HG02798 (cell line): ENCODE results near the gene IL9.

Source experiments
- ATAC-seq: cut with Tn5 transposase; IDR thresholded peaks from one replicate; pipeline ENCODE4 v1.9.1; 2021; ENCODE audit warnings: mild to moderate bottlenecking; ENCODE audit not compliant: unreplicated experiment, poor library complexity

The IL9 gene

DNA sequence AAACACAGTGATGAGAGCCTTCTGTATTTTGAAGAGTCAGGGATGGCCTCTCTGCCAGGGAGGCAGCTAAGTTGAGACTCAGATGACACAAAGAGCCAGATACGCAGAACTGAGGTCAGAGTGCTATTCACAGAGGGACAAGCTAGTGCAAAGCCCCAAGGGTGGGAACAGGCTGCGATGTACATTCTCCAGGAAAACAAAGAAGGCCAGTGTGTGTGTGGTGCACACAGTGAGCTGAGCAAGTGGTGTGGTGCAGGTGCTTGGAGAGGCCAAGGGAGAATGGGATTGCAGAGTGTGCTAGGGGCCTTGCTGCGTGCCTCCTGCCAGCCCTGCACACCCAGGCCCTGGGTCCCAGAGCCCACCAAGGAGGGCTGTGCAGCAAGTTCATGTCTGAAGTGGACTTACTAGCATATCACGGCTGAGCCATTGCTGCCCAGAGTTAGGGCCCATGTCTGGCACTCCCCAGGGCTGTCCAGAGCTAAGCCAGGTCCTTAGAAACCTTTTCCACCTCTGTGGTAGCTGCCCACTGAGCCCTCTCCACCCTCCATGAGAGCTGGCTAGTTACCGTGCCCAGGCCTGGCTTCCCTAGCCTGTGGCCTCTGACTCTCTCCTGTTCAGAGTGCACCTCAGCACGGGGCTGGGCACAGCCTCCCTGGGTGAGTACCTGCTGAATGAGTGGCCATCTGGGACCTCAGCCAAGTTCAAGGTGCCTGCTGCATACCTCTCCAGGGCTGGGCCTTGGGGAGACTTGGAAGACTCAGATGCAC is 51.9 kb downstream of the IL9 start:
- no peak for ATAC-seq

DNA sequence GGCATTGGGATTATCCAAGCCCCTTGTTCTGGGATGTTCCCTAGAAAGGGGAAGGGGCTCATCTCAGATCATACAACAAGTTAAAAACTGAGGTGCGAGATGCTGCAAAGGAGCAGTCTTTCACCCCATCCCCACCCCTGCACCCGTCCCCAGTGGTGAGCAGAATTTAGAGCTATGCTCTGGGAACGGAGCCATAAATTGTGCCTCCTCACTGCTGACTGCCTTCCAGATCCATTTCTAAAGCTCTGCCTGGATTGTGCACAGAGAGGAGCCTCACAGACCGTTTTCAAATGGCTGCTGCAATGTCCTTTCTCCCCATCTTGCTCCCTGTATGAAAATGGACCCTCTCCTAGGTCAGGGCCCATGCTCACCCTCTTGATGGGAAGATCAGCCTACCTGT is 52.9 kb downstream of the IL9 start:
- ATAC-seq: no peak
